Endothelial cell of umbilical vein (primary cell): Measurements from ENCODE around the gene ARHGAP10. TPM values are rescaled to one million over a fixed set of nuclear protein-coding genes. Genes with fewer than 3 reads are reported as not detected.

ENCODE experiments used
- BruUV-seq: library from RNA; stranded (reverse); fragments of 400-500 nt; replicated peaks from 2 replicates; lab custom pipeline; 2021; lab: Mats Ljungman, UMichigan
- CTCF ChIA-PET: fragments of 300-600, 350-600 bp; sonication (Branson Sonifier 250); formaldehyde crosslinking; loops from one replicate; lab custom pipeline; 2021; ENCODE audit warnings: antibody characterized with exemption, inconsistent platforms; lab: Charles Lee
- POLR2A ChIA-PET: fragments of 300-600, 350-600 bp; sonication (Branson Sonifier 250); formaldehyde crosslinking; loops from one replicate; lab custom pipeline; 2021; ENCODE audit warnings: antibody characterized with exemption, inconsistent platforms; lab: Charles Lee
- DNase-seq: peaks from one replicate; pipeline ENCODE4 v3.0.0-alpha.2; 2011; ENCODE audit warnings: low read depth, low spot score
- FAIRE-seq: peaks from 2 replicates; lab custom pipeline; 2011; peaks lifted over from hg19 to GRCh38; lab: Jason Lieb, UNC
- H2AFZ ChIP-seq: 2 replicates; pipeline ENCODE4 v1.6.0; 2012; ENCODE audit warnings: low read depth, low read length, control low read depth, inconsistent platforms
- H3K27ac ChIP-seq: 2 replicates; pipeline ENCODE4 v1.5.1; 2011; ENCODE audit warnings: low read depth, mild to moderate bottlenecking, control low read depth, low read length, moderate library complexity; ENCODE audit not compliant: insufficient read depth
- H3K27me3 ChIP-seq, 2 experiments: 2 replicates each; pipeline versions ENCODE4 v1.6.0 to v1.6.1; 2011; ENCODE audit warnings: low read length in 2 of 2, mixed read lengths in 1 of 2; ENCODE audit not compliant: control insufficient read depth in 2 of 2, insufficient read depth in 2 of 2
- H3K36me3 ChIP-seq, 2 experiments: 2 replicates in 1 of 2; 3 replicates in 1 of 2; pipeline ENCODE4 v1.5.1; 2011; ENCODE audit warnings: low read length in 2 of 2, mild to moderate bottlenecking in 1 of 2, moderate library complexity in 1 of 2; ENCODE audit not compliant: control insufficient read depth in 2 of 2, insufficient read depth in 2 of 2; ENCODE audit errors: extremely low read depth in 1 of 2
- H3K4me1 ChIP-seq: 3 replicates; pipeline ENCODE4 v1.5.1; 2011; ENCODE audit warnings: mild to moderate bottlenecking, low read length; ENCODE audit not compliant: control insufficient read depth, insufficient read depth; ENCODE audit errors: extremely low read depth
- H3K4me2 ChIP-seq: 2 replicates; pipeline ENCODE4 v1.6.1; 2011; ENCODE audit warnings: low read length, control low read depth, mixed read lengths; ENCODE audit not compliant: insufficient read depth
- H3K4me3 ChIP-seq, 3 experiments: fragments of 200-600 bp in 1 of 3; sonication (generic), shearing (Covaris generic) in 1 of 3; replicated peaks in 1 of 3; 2 replicates each; pipeline ENCODE4 v1.5.1; 2011 to 2016; ENCODE audit warnings: control low read depth in 3 of 3, low read length in 3 of 3, mild to moderate bottlenecking in 2 of 3, inconsistent platforms in 1 of 3, low read depth in 1 of 3, moderate library complexity in 1 of 3; ENCODE audit not compliant: insufficient read depth in 1 of 3
- H3K79me2 ChIP-seq: 2 replicates; pipeline ENCODE4 v1.6.0; 2012; ENCODE audit warnings: low read length, inconsistent platforms; ENCODE audit not compliant: control insufficient read depth, insufficient read depth
- H3K9ac ChIP-seq: replicated peaks from 2 replicates; pipeline ENCODE3; 2011; ENCODE audit warnings: low read length, control low read depth; ENCODE audit not compliant: insufficient read depth; ENCODE audit errors: extremely low read depth
- H3K9me1 ChIP-seq: replicated peaks from 3 replicates; pipeline ENCODE4 v1.6.0; 2011; ENCODE audit warnings: mild to moderate bottlenecking, low read length; ENCODE audit not compliant: control insufficient read depth, insufficient read depth; ENCODE audit errors: extremely low read depth
- H3K9me3 ChIP-seq: replicated peaks from 2 replicates; pipeline ENCODE4 v1.5.1; 2012; ENCODE audit warnings: low read length, inconsistent platforms; ENCODE audit not compliant: control insufficient read depth, insufficient read depth
- H4K20me1 ChIP-seq: replicated peaks from 2 replicates; pipeline ENCODE3; 2011; ENCODE audit warnings: mild to moderate bottlenecking, low read length; ENCODE audit not compliant: control insufficient read depth, insufficient read depth; ENCODE audit errors: extremely low read depth
- CTCF ChIP-seq, 2 donors: IDR thresholded peaks; 1 replicate in 1 of 2; 2 replicates in 1 of 2; pipeline ENCODE4 v1.5.1; 2011; ENCODE audit warnings: low read length in 2 of 2, mild to moderate bottlenecking in 2 of 2, moderate library complexity in 2 of 2, control low read depth in 1 of 2, inconsistent platforms in 1 of 2, low read depth in 1 of 2; ENCODE audit not compliant: insufficient read depth in 1 of 2; ENCODE audit errors: extremely low read depth in 1 of 2
- EZH2 ChIP-seq: IDR thresholded peaks from 2 replicates; pipeline ENCODE4 v1.6.1; 2012; ENCODE audit warnings: borderline replicate concordance, low read depth, mild to moderate bottlenecking, moderate library complexity, low read length, inconsistent platforms; ENCODE audit not compliant: severe bottlenecking
- FOS ChIP-seq: IDR thresholded peaks from 2 replicates; pipeline ENCODE4 v1.6.1; 2011; ENCODE audit warnings: mild to moderate bottlenecking, low read length, moderate library complexity, borderline replicate concordance; ENCODE audit not compliant: insufficient read depth
- GATA2 ChIP-seq: IDR thresholded peaks from 2 replicates; pipeline ENCODE4 v1.7.0; 2011; ENCODE audit warnings: low read depth, mild to moderate bottlenecking, moderate library complexity, mixed read lengths, low read length; ENCODE audit not compliant: insufficient read length, insufficient read depth
- JUN ChIP-seq: IDR thresholded peaks from 2 replicates; pipeline ENCODE4 v1.6.1; 2011; ENCODE audit warnings: borderline replicate concordance, low read depth; ENCODE audit not compliant: insufficient read length, insufficient read depth
- MAX ChIP-seq: IDR thresholded peaks from 2 replicates; pipeline ENCODE4 v1.6.1; 2011; ENCODE audit not compliant: insufficient read depth, insufficient read length
- MYC ChIP-seq: IDR thresholded peaks from one replicate; pipeline ENCODE4 v1.6.1; 2011; ENCODE audit warnings: mild to moderate bottlenecking, low read depth, low read length
- POLR2A ChIP-seq: IDR thresholded peaks from 2 replicates; pipeline ENCODE4 v1.6.1; 2012; ENCODE audit warnings: low read depth, mild to moderate bottlenecking, control low read depth, low read length
- POLR2AphosphoS5 ChIP-seq: IDR thresholded peaks from 2 replicates; pipeline ENCODE4 v1.6.1; 2012; ENCODE audit warnings: low read depth, mild to moderate bottlenecking, control low read depth, low read length, moderate library complexity; ENCODE audit not compliant: insufficient read depth
- dilution Hi-C: fragments of 300-500 bp; cut with MboI; formaldehyde crosslinking; loops from one replicate; pipeline ENCODE4 v1.15.0; 2019; ENCODE audit warnings: low sequenced_read_pairs; ENCODE audit not compliant: extremely low pct_ligation_motif_present
- intact Hi-C: fragments of 100-400 bp; cut with micrococcal nuclease; formaldehyde crosslinking; loops from one replicate; pipeline ENCODE4 v1.10.0; 2022
- polyA plus RNA-seq, 4 experiments: library from polyadenylated mRNA; depleted of rRNA in 3 of 4; stranded (reverse) in 3 of 4; unstranded in 1 of 4; fragments of >200 nt; gene quantifications; 2 replicates each; pipeline versions ENCODE4 v1.2.1 to v1.2.3, GENCODE V29; 2011 to 2012; ENCODE audit warnings: missing spikeins in 1 of 4
- total RNA-seq: library from RNA; stranded (reverse); gene quantifications from 2 replicates; pipeline ENCODE4 v1.2.3, GENCODE V29; 2021

ARHGAP10 gene
- total and polyA plus RNA-seq, 2 donors (not counting 3 experiments of a cell fraction or from before 2014, with no cell fraction given): 20.4 to 36.7 TPM

GRCh38 chr4:148075438-148075837 is 343.6 kb downstream of the ARHGAP10 start:
- FAIRE-seq: no peak
- TF ChIP-seq FOS: no peak
- TF ChIP-seq GATA2: no peak
- no peak for TF ChIP-seq JUN
- TF ChIP-seq CTCF (IDR thresholded peaks at IDR 0.05; ENCODE audit: extremely low read depth in 1 of 2, insufficient read depth in 1 of 2, low read depth in 1 of 2, low read length in 2 of 2): no peak
- no peak for TF ChIP-seq MYC
- no peak for TF ChIP-seq EZH2
- TF ChIP-seq POLR2A: no peak
- TF ChIP-seq POLR2AphosphoS5: no peak
- TF ChIP-seq MAX: no peak
- Histone ChIP-seq H3K36me3 (peaks cover 0 to 2% of the 10 kb centered on the region in 2 experiments), H3K9me3 (no peaks in the 10 kb centered on the region), H4K20me1 (no peaks in the 10 kb centered on the region), H3K9ac (no peak overlapping the region), H3K4me3 (no peak overlapping the region), H2AFZ (no peak overlapping the region), H3K4me1 (no peaks in the 10 kb centered on the region), H3K27ac (no peak overlapping the region), H3K27me3 (no peaks in the 10 kb centered on the region), H3K79me2 (no peaks in the 10 kb centered on the region), H3K9me1 (no peaks in the 10 kb centered on the region), H3K4me2 (no peak overlapping the region)
- ChIA-PET POLR2A (no interaction called here), CTCF (no interaction called here)
- intact Hi-C loops: no loop called here
- dilution Hi-C loops: no loop called here
- no peak for DNase-seq
- no TSS peak for BruUV-seq
